ENCODE results near the gene APOA4. TPM values are rescaled to one million over a fixed set of nuclear protein-coding genes. Genes with fewer than 3 reads are reported as not detected.
A peak's percentile ranks its signal among the peaks of the same experiment; 100 is the strongest.

The APOA4 gene
- total and polyA plus RNA-seq, 2 of the 13 experiments (the other 11 are each of a cell fraction or from before 2014, with no cell fraction given): 3.8 to 7.2 TPM

GRCh38 chr11:116773203-116774097 is 49.7 kb downstream of the APOA4 start:
- ChIA-PET CTCF (ENCODE audit: low intra/inter-chr PET ratio, low total read pairs) (no interaction called here), POLR2A (interaction anchor here (0.9 to 8.4 kb wide), 10 partner anchors 15 to 405 kb away, joined by 3 to 78 read pairs (median 4); partner anchors contain the start of genes APOA1, APOA5, APOC3 and PAFAH1B2)
- 3% methylated on average over 25 of the region's 25 CpGs for WGBS (ENCODE audit: low lambda C conversion rate)
- H3K27ac ChIP-seq (ENCODE audit: extremely low read length, insufficient read depth, low read length): peak overlapping the region; percentile 75
- DNase-seq (ENCODE audit: low spot score): no peak
- H3K4me1 ChIP-seq (ENCODE audit: insufficient read depth, low read length): peaks cover 47% of the 10 kb centered on the region
- ATAC-seq: no peak
- H3K79me2 ChIP-seq (ENCODE audit: insufficient read depth, low read length): peaks cover 25% of the 10 kb centered on the region
- H4K20me1 ChIP-seq (ENCODE audit: insufficient read depth, low read length): no peaks in the 10 kb centered on the region; the same call in 1 of the 2 replicates
- H3K27me3 ChIP-seq (ENCODE audit: control insufficient read depth in 1 of 2, insufficient read depth in 2 of 2, low read length in 2 of 2): no peaks in the 10 kb centered on the region
- peaks cover 8 to 20% of the 10 kb centered on the region in 2 experiments for H3K36me3 ChIP-seq (replicated peaks in 1 of 2; ENCODE audit: control insufficient read depth in 1 of 2, insufficient read depth in 2 of 2, low read length in 2 of 2)
- in situ Hi-C loops (cut with HindIII; ENCODE audit: extremely low pct_ligation_motif_present, low pct_unique_long_range_greater_than_20kb) (no loop called here), intact Hi-C loops (cut with micrococcal nuclease; ENCODE audit: unreplicated experiment) (no loop called here)
- no peak for FAIRE-seq
- H3K9me3 ChIP-seq (ENCODE audit: low read length): no peaks in the 10 kb centered on the region
- H3K4me2 ChIP-seq (ENCODE audit: low read depth, low read length): peak overlapping the region; percentile 97
- H3K9ac ChIP-seq (ENCODE audit: insufficient read depth, low read depth, low read length): peak overlapping the region; percentile 72
- H2AFZ ChIP-seq (ENCODE audit: low read length): peak overlapping the region; percentile 76
- H3K4me3 ChIP-seq (replicated peaks in 1 of 3; ENCODE audit: insufficient read depth in 1 of 3, low read depth in 2 of 3, low read length in 3 of 3): peak overlapping the region; percentile 63 to 92 (median 89)
- TSS peak; percentile 94 for BruUV-seq (replicated peaks)
- no peak for TF ChIP-seq ZBTB46 (CRISPR knock-in tag; IDR thresholded peaks at IDR 0.05; ENCODE audit: borderline replicate concordance)
- 0 out of 2 replicates have a peak, but pooled peaks have one; percentile 2 for TF ChIP-seq KDM1A (CRISPR knock-in tag; IDR thresholded peaks at IDR 0.05)
- TF ChIP-seq NFYB (CRISPR knock-in tag; IDR thresholded peaks at IDR 0.05): 0 out of 2 replicates have a peak, but pooled peaks have one; percentile 5
- no peak for TF ChIP-seq ATF6 (CRISPR knock-in tag; conservative IDR thresholded peaks at IDR 0.05)
- TF ChIP-seq ZNF12 (CRISPR knock-in tag; IDR thresholded peaks at IDR 0.05): 0 out of 2 replicates have a peak, but pooled peaks have one; percentile 7
- 0 out of 2 replicates have a peak, but pooled peaks have one; percentile 7 for TF ChIP-seq ZNF337 (CRISPR knock-in tag; IDR thresholded peaks at IDR 0.05; ENCODE audit: borderline replicate concordance, low read depth)
- peak; percentile 20; the same call in 1 of the 2 replicates for TF ChIP-seq DMAP1 (CRISPR knock-in tag; IDR thresholded peaks at IDR 0.05)
- peak; percentile 15; the same call in 1 of the 2 replicates for TF ChIP-seq ZSCAN5A (CRISPR knock-in tag; IDR thresholded peaks at IDR 0.05; ENCODE audit: borderline replicate concordance)
- 0 out of 2 replicates have a peak, but pooled peaks have one; percentile 19 for TF ChIP-seq CEBPG (CRISPR knock-in tag; IDR thresholded peaks at IDR 0.05)
- 0 out of 2 replicates have a peak, but pooled peaks have one; percentile 17 for TF ChIP-seq ZNF761 (CRISPR knock-in tag; conservative IDR thresholded peaks at IDR 0.05)
- TF ChIP-seq MTA1 (CRISPR knock-in tag; IDR thresholded peaks at IDR 0.05; ENCODE audit: borderline replicate concordance): no peak
- peak; percentile 25; the same call in 1 of the 2 replicates for TF ChIP-seq ZC3H4 (CRISPR knock-in tag; IDR thresholded peaks at IDR 0.05; ENCODE audit: borderline replicate concordance)
- 0 out of 2 replicates have a peak, but pooled peaks have one; percentile 11 for TF ChIP-seq ZBTB34 (CRISPR knock-in tag; IDR thresholded peaks at IDR 0.05)
- no peak for TF ChIP-seq HNRNPH1 (optimal IDR thresholded peaks at IDR 0.05; ENCODE audit: low read depth, low read length)
- TF ChIP-seq KMT2A (CRISPR knock-in tag; IDR thresholded peaks at IDR 0.05): peak; percentile 11; the same call in 1 of the 2 replicates
- TF ChIP-seq MYNN (CRISPR knock-in tag; IDR thresholded peaks at IDR 0.05; ENCODE audit: low read depth): no peak
- TF ChIP-seq ZNF777 (CRISPR knock-in tag; IDR thresholded peaks at IDR 0.05): peak; percentile 84

All from HepG2 (cell line).